Measurements from ENCODE around the gene TMEM107.
A peak's percentile ranks its signal among the peaks of the same experiment; 100 is the strongest.

TMEM107 gene

DNA sequence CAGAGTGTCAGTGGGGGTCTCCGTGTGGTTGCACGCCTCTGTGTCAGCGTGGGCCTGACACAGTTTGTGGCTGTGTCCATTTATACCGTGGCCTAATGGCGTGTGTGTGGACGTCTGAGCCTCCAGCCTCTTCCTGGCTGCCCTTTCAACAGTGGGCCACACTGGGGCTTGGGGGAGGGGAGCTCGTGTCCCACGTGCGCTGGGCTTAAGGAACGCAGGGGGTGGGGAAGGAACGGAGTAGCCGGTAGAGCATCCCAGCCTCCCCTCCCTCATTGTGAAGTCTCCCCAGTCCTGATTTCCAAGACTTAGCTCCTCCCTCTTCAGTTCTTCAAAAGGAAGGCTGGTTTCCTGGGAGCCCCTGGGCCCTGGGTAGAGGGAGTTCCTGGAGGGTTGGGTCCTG is 42.8 kb downstream of the TMEM107 start:
- TF ChIP-seq ZNF274 (IDR thresholded peaks at IDR 0.05; ENCODE audit: low read depth, low read length) (no peak), YY1 (IDR thresholded peaks at IDR 0.05; ENCODE audit: insufficient read depth, insufficient read length) (no peak), SUZ12 (IDR thresholded peaks at IDR 0.05; ENCODE audit: extremely low read depth, insufficient read depth, insufficient read length) (no peak)
- H3K9ac ChIP-seq (ENCODE audit: insufficient read length, low read depth) = peak overlapping the region; percentile 23
- no peaks in the 10 kb centered on the region for H3K36me3 ChIP-seq (ENCODE audit: insufficient read depth, insufficient read length, low read length)
- H3K4me1 ChIP-seq (ENCODE audit: insufficient read depth, insufficient read length) = peaks cover 4% of the 10 kb centered on the region
- peaks cover 24% of the 10 kb centered on the region for H3K27me3 ChIP-seq (ENCODE audit: insufficient read depth, insufficient read length)
- H3K9me3 ChIP-seq (ENCODE audit: insufficient read depth, low read length) = no peaks in the 10 kb centered on the region
- no peak overlapping the region for H3K4me3 ChIP-seq (ENCODE audit: insufficient read length, low read depth)
- no peak for DNase-seq (ENCODE audit: low read depth, low spot score)

DNA sequence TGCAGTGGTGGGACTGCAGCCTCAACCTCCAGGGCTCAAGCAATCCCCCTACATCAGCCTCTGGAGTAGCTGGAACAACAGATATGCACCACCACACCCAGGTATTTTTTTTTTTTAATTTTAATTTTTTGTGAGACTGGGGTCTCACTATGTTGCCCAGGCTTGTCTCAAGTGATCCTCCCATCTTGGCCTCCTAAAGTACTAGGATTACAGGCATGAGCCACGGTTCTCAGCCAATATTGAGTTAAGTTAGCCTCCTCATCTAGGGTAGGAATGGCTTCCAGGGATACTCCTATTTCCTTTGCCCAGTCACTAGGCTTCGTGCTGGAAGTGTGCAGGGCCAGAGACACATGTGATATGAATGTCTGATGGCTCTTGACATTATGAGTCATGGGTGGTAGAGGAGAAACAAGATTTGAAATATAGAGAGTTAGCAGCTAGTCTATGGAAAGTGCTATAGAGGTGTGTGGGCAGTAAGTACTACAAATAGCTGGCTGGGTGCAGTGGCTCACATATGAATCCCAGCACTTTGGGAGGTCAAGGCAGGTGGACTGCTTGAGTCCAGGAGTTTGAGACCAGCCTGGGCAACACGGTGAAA is 44.2 kb downstream of the TMEM107 start:
- Histone ChIP-seq H3K4me1 (ENCODE audit: insufficient read depth, insufficient read length) (peaks cover 4% of the 10 kb centered on the region), H3K4me3 (ENCODE audit: insufficient read length, low read depth) (no peak overlapping the region), H3K9me3 (ENCODE audit: insufficient read depth, low read length) (no peaks in the 10 kb centered on the region), H3K9ac (ENCODE audit: insufficient read length, low read depth) (no peak overlapping the region), H3K27me3 (ENCODE audit: insufficient read depth, insufficient read length) (peaks cover 32% of the 10 kb centered on the region), H3K36me3 (ENCODE audit: insufficient read depth, insufficient read length, low read length) (no peaks in the 10 kb centered on the region)
- no peak for DNase-seq (ENCODE audit: low read depth, low spot score)
- TF ChIP-seq ZNF274 (IDR thresholded peaks at IDR 0.05; ENCODE audit: low read depth, low read length) (no peak), YY1 (IDR thresholded peaks at IDR 0.05; ENCODE audit: insufficient read depth, insufficient read length) (no peak), SUZ12 (IDR thresholded peaks at IDR 0.05; ENCODE audit: extremely low read depth, insufficient read depth, insufficient read length) (no peak)

DNA sequence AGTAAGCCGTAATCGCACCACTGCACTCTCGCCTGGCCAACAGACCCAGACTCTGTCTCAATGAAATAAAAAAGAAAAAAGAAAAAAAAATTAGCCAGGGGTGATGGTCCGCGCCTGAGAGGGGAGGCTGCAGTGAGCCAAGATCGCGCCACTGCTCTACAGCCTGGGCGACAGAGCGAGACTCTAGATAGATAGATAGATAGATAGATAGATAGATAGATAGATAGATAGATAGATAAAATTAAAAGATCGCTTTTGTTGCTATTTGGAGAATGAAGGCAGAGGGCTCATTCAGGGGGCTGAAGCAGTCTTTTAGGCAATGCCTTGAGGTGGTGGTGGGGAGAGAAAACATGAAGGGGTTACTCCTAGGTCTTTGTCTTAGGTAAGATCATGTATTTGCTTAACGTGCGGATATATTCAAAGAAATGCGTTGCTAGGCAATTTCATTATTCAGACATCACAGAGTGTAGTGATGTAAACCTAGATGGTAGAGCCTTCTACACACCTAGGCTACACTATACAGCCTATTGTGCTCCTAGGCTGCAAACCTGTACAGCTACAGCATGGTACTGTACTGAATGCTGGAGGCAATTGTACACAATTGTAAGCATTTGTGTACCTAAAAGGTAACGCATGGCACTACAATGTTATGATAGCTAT is 47.9 kb downstream of the TMEM107 start:
- Histone ChIP-seq H3K9ac (ENCODE audit: insufficient read length, low read depth) (no peak overlapping the region), H3K9me3 (ENCODE audit: insufficient read depth, low read length) (no peaks in the 10 kb centered on the region), H3K36me3 (ENCODE audit: insufficient read depth, insufficient read length, low read length) (no peaks in the 10 kb centered on the region), H3K27me3 (ENCODE audit: insufficient read depth, insufficient read length) (peaks cover 59% of the 10 kb centered on the region), H3K4me3 (ENCODE audit: insufficient read length, low read depth) (no peak overlapping the region), H3K4me1 (ENCODE audit: insufficient read depth, insufficient read length) (peaks cover 5% of the 10 kb centered on the region)
- no peak for DNase-seq (ENCODE audit: low read depth, low spot score)
- TF ChIP-seq ZNF274 (IDR thresholded peaks at IDR 0.05; ENCODE audit: low read depth, low read length) (no peak), YY1 (IDR thresholded peaks at IDR 0.05; ENCODE audit: insufficient read depth, insufficient read length) (no peak), SUZ12 (IDR thresholded peaks at IDR 0.05; ENCODE audit: extremely low read depth, insufficient read depth, insufficient read length) (no peak)

GRCh38 chr17:8126491-8127066 is 49.6 kb downstream of the TMEM107 start:
- H3K4me3 ChIP-seq (ENCODE audit: insufficient read length, low read depth) = peak overlapping the region; percentile 34
- H3K27me3 ChIP-seq (ENCODE audit: insufficient read depth, insufficient read length) = peaks cover 74% of the 10 kb centered on the region
- H3K36me3 ChIP-seq (ENCODE audit: insufficient read depth, insufficient read length, low read length) = no peaks in the 10 kb centered on the region
- no peaks in the 10 kb centered on the region for H3K9me3 ChIP-seq (ENCODE audit: insufficient read depth, low read length)
- TF ChIP-seq ZNF274 (IDR thresholded peaks at IDR 0.05; ENCODE audit: low read depth, low read length) (no peak), SUZ12 (IDR thresholded peaks at IDR 0.05; ENCODE audit: extremely low read depth, insufficient read depth, insufficient read length) (no peak), YY1 (IDR thresholded peaks at IDR 0.05; ENCODE audit: insufficient read depth, insufficient read length) (no peak)
- peaks cover 2% of the 10 kb centered on the region for H3K4me1 ChIP-seq (ENCODE audit: insufficient read depth, insufficient read length)
- no peak for DNase-seq (ENCODE audit: low read depth, low spot score)
- no peak overlapping the region for H3K9ac ChIP-seq (ENCODE audit: insufficient read length, low read depth)

DNA sequence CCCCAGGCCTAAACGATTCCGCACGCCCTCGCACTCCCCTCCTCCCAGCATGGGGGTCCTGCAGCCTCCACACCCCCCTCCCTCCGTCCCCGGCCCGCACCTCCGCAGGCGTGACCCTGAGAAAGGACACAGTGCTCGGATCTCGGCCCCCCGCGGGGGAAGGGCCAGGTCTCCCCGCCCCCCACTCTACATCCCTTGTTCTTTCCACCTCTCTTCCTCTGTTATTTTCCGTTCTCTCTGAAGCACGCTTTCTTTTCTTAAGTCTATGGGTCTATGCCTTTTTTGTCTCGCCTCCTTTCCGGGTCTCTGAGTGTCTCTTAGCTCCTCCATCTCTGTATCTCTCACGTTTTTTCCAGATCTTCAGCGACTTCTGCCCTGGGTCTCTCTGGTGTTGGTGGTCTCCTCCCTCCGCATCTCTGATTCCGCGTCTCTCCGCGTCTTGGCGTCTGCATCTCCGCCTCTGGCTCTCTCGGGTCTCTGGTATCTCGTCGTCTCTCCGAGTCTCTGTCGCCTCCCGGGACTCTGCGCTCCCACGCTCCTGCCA is 50.2 kb downstream of the TMEM107 start:
- Histone ChIP-seq H3K9me3 (ENCODE audit: insufficient read depth, low read length) (no peaks in the 10 kb centered on the region), H3K36me3 (ENCODE audit: insufficient read depth, insufficient read length, low read length) (no peaks in the 10 kb centered on the region), H3K27me3 (ENCODE audit: insufficient read depth, insufficient read length) (peaks cover 74% of the 10 kb centered on the region), H3K9ac (ENCODE audit: insufficient read length, low read depth) (no peak overlapping the region), H3K4me3 (ENCODE audit: insufficient read length, low read depth) (peak overlapping the region; percentile 34), H3K4me1 (ENCODE audit: insufficient read depth, insufficient read length) (peaks cover 2% of the 10 kb centered on the region)
- no peak for TF ChIP-seq YY1 (IDR thresholded peaks at IDR 0.05; ENCODE audit: insufficient read depth, insufficient read length)
- TF ChIP-seq ZNF274 (IDR thresholded peaks at IDR 0.05; ENCODE audit: low read depth, low read length) = no peak
- TF ChIP-seq SUZ12 (IDR thresholded peaks at IDR 0.05; ENCODE audit: extremely low read depth, insufficient read depth, insufficient read length) = no peak
- DNase-seq (ENCODE audit: low read depth, low spot score) = no peak

DNA sequence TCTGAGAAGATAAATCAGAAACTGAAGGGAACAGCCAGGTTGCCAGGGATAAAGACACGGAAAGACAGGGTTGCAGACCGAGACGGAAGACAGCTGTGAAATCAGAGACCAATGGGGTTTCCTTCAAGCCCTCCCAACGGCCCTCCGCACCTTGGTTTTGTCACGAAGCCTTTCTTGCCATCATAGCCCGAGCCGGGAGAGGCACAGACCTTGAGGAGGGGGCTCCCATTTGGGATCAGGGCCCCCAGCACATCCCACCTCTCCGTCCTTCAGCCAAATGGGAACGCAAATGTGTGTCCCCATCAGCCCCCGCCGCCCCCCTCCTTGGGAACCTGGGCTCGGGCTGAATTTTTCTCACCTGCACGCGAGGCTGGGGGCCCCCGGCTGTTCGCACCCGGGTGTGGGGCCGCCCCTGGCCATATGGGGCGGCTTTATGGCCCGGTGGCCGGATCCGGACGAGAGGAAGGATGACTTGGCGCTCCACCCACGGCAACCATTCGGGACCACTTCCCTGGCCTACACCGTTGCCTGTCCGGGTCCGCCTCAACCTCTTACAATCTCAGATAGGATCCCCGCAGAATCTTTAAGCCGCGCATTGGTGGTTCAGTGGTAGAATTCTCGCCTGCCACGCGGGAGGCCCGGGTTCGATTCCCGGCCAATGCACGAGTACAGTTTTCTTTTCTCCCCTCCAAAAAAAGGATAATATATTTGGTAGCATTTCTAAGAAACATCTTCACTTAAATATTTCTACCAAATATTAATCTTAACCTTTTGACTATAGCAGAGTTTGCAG is 50.8 kb downstream of the TMEM107 start:
- Histone ChIP-seq H3K27me3 (ENCODE audit: insufficient read depth, insufficient read length) (peaks cover 73% of the 10 kb centered on the region), H3K9ac (ENCODE audit: insufficient read length, low read depth) (peak overlapping the region; percentile 33), H3K4me3 (ENCODE audit: insufficient read length, low read depth) (peak overlapping the region; percentile 53), H3K9me3 (ENCODE audit: insufficient read depth, low read length) (no peaks in the 10 kb centered on the region), H3K4me1 (ENCODE audit: insufficient read depth, insufficient read length) (peaks cover 2% of the 10 kb centered on the region), H3K36me3 (ENCODE audit: insufficient read depth, insufficient read length, low read length) (no peaks in the 10 kb centered on the region)
- DNase-seq (ENCODE audit: low read depth, low spot score) = no peak
- TF ChIP-seq YY1 (IDR thresholded peaks at IDR 0.05; ENCODE audit: insufficient read depth, insufficient read length) (no peak), ZNF274 (IDR thresholded peaks at IDR 0.05; ENCODE audit: low read depth, low read length) (no peak), SUZ12 (IDR thresholded peaks at IDR 0.05; ENCODE audit: extremely low read depth, insufficient read depth, insufficient read length) (no peak)

All from NT2/D1 (cell line).